PC-3 (cell line): Measurements from ENCODE around the gene GBA2.

Source experiments
- CTCF ChIP-seq: fragments of 300-600 bp; sonication (generic); conservative IDR thresholded peaks from 2 replicates; pipeline ENCODE4 v1.5.1; 2017; ENCODE audit warnings: antibody characterized with exemption, low read depth, mild to moderate bottlenecking, low read length
- EZH2 ChIP-seq: fragments of 300-600 bp; sonication (generic); IDR thresholded peaks from one replicate; pipeline ENCODE4 v1.6.1; 2017; ENCODE audit warnings: antibody characterized with exemption, mild to moderate bottlenecking, low read length; ENCODE audit not compliant: unreplicated experiment

GRCh38 chr9:35734096-35734495, 14.9 kb downstream of the GBA2 start:
- no peak for TF ChIP-seq CTCF
- TF ChIP-seq EZH2, result no peak
